HK-2 (cell line): ENCODE measurements around the gene PEAK1.
"Not testable (repeated sequence)": the region's sequence is repeated elsewhere in the genome, so short reads cannot be mapped to it uniquely, and the experiment has no call there.

Experiments used
- DNase-seq: peaks from one replicate; pipeline ENCODE4 v3.0.0-alpha.2; 2018; ENCODE audit not compliant: unreplicated experiment

The PEAK1 gene

DNA sequence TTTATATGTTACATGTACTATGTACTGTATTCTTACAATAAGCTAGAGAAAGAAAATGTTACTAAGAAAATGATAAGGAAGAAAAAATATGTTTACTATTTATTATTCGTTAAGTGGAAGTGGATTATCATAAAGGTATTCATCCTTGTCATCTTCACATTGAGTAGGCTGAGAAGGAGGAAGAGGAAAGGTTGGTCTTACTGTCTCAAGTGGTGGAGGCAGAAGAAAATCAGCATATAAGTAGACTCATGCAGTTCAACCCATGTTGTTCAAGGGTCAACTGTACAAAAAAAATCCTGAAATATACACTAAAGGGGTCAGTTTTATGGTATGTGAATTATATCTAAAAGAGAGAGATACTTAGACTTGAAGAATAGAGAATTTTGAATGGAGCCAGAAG, 6.5 kb upstream of the PEAK1 start:
- no peak for DNase-seq

DNA sequence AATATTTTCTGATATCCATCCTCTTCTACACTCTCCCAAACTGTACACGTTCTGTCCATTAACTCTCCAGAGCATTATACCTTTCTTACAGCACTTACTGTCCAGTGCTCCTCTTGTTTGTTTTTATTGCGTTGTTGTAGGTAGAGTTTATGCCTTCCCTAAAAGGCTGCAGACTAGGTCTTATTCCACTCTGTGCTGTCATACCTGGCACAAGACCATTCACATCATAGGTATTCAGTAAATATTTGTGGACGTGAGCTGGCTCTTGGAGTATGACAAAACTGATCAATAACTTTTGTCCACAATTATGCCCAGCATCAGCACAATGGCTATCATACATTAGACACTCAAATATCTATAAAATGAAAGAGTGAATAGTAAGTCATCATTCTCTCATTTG, 5.2 kb upstream of the PEAK1 start:
- no peak for DNase-seq

DNA sequence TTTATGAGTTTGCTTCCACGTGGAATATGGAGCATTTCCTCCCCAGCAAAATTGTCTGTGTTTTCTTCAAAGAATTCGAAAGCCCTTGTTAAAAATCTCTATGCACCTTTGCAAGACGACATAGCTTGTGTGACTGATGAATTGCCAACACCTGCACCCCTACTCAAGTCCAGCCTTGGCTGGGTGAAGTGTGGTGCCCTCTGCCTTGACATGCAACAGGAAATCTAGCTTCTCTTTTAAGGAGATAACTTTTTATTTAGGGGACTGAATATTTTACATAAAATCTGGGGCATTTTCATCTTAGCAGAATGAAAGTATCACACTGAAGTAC, 1.4 kb upstream of the PEAK1 start:
- no peak for DNase-seq

DNA sequence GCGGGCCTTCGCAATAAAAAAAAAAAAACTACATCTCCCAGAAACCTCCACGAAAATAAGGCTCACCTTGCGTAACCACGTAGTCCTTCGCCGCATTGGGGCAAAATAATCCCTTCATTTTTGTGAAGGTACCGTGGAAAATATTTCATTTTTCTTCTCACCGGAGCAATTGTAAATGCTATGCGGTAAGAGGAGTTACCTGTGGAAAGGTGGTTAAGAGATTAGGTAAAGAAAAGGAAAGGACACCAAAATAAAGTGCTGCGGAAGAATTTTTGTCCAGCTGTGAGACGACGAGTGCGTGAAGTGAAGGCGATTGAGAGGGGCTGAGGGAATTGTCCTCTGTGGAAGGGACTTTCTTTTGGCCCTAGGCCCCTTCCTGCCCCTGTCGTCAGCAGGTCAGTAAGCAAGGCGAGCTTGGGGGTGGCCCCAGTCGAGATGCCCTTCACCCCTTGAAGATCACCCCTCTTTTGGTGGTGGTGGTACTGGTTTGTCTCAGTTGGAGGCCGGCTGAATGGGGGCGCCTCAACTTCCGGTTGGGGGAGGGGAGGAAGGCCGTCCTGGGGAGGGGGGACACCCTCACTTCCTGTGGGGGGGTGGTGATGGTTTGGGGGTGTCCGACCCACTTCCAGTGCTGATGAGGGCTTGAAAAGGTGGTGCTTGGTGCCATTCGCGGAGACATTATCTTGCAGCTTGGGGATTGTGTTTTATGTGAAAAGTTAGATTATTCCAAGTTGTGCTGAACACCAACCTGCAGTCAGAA, 886 bp upstream of the PEAK1 start, which contains the start of gene HMG20A:
HMG20A (plus strand) TSS at position 279 of the 760 bp plus-strand sequence. CDS start 37,520 bp downstream, outside the sequence.
- DNase-seq = peak; percentile 38

DNA sequence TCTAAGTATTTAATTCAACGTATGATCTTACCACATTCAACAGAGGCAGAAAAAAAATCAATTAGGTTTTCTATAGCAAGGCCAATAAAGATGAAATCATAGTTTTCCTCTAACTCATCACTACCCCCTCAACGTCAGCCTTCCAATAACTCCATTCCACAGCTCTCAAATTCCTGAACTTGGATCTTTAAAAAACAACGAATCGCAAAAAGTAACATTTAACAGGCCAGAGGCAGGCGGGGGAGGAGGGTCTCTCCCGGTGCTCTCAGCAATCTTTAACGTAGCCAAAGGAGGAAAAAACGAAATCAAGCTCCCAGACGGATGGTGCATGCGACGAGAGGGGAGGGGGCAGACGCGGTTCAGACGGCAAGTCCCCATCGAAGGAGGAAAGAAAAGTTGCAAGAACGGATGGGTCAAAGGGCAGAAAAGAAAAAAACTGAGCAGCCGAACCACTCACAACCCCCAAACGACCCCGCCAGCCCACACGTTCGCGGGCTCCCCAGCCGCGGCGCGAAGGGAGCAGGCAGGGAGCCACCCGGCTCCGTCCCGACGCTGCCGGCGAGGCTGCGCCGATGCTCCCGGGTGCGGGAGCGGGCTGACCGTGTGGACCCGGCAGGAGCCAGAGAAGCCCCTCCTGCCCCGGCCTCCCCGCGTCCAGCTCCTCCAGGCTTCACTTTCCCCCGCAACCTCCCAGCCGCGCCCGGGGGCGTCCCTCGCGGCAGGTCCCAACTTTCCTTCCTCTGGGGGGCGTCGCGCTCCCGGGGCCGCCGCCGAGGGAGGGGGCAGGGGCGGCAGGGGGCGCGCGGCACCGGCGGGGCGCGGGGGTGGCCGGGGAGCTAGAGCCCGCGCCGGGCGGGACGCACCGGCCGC, 703 bp downstream of the PEAK1 start:
- DNase-seq = peak; percentile 29

DNA sequence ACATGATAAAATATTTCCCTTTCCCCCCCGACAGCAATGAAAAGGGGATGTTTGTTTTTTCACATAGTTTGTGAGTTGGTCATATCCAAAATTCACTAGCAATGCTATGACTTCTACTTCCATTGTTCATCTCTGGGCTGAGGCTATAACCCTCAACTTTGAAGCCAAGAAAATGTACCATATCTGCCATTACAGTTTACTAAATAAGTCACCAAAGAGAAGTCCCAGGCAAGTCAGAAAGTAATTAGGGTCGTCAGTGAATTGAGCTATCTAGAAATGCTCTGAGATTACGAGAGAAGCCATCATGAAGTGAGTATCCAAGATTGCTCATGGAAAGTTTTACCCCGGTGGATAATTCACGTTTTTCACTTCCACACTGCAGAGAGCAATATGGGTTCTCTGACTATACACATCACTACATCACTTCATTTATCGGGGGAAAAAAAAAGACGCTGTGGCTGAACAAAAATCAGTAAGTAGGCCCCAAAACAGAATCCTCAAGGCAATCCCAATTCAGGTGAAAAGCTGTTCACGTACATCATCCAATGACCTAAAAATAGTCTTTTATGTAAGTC, 1.4 kb downstream of the PEAK1 start:
- no peak for DNase-seq

DNA sequence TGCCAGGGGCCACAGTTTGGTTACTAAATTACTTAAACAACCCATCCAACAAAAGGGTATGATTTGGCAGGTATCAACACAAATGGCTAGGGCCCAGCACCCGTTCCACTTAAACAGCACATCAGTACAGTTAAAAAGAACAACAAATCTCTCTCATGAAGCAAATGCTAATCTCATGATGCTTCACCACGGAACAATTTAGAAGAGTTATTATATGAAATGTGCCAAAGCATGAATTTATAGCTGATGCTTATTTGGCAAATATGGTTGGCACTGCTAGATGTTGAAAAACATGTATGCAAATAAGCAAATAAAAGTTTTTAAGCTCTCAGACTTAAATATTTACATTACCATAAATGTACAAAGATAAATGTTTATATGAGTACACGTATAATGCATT, 2.3 kb downstream of the PEAK1 start:
- no peak for DNase-seq

DNA sequence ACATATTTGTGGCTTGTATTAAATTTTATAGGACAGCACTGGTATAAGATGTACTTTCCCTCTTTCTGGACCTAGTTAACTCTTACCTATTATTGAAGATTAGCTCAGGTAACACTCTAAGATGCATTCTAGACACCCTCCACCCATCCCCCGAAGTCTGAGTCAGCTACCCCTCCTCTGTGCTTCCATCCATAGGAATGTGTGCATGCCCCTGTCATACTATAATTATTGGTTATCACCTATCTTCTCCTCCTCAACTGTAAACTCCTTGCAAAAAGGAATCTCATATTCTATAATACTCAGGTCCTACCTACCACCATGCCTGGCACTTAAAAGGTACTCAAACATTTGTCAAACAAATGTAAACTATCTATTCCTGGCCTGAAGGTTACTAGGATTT, 3.0 kb downstream of the PEAK1 start:
- DNase-seq = no peak

DNA sequence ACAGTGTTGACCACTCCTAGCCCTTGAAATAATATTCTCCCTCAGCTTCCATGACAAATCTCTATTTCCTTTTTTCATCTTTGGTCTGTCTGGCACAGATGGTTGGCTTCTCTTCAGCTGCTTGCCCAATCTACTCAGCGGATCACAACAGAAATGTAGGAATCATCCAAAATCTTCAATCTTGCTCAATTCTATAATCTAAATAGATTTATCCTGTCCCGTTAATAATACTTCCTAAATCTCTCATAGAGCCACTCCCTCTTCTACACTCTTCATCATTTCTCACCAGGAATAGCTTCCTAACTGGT, 3.8 kb downstream of the PEAK1 start:
- no peak for DNase-seq

DNA sequence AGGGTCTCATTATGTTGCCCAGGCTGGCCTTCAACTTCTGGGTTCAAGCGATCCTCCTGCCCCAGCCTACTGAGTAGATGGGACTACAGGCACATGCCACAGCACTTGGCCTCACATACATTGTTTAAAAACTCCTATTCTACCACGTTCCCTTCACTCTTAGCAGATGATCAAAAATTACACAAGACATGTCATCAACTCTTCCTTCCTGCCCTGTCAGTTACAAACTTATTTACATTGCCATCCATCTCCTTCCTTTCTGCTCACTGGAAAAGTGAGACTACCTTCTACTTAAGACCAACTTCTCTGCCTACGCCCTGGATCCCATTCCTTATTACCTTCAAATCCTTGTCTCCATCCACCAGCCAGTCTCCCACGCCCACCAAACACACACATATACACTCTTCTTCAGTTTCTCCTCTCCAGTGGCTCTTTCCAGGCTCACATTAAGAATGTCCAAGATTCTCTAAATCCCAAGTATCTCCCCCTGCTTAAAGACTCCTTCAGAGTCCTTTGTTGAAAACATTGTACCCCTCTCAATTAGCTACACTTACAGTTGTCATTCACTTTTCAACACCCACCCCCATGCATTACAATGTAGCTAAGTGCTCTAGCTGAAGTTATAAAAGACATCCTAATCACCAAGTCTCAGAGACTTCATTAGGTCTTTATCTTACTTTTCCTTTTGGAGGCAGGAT, 4.3 kb downstream of the PEAK1 start:
- DNase-seq = no peak

DNA sequence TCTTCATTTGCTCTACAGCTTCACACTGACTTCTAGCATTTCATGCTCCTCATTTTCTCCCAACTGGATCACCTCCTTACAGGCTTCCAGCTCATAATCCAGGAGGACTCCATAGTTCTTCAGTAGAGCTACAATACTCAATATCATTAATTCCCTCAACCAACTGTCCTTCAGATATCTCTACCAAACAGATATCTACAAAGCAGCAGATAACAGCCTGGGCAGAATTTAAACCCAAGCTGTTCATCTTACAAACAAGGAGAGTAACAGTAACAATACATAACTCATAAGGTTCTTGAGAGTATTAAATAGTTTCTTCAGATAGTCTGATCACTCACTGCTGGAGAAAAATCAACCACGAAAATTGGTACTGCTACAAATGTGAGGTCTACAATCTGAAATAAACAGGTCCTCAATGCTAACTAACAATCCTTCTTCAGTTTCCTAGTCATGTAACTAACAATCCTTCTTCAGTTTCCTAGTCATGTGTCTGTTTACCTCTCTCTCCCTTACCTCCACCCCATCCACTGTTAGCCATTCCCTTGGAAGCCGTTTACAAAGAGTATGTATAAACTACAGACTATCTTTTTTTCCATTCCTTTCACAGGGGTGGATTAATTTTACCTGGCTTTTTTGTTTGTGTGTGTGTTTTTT, 5.0 kb downstream of the PEAK1 start:
- DNase-seq = no peak

DNA sequence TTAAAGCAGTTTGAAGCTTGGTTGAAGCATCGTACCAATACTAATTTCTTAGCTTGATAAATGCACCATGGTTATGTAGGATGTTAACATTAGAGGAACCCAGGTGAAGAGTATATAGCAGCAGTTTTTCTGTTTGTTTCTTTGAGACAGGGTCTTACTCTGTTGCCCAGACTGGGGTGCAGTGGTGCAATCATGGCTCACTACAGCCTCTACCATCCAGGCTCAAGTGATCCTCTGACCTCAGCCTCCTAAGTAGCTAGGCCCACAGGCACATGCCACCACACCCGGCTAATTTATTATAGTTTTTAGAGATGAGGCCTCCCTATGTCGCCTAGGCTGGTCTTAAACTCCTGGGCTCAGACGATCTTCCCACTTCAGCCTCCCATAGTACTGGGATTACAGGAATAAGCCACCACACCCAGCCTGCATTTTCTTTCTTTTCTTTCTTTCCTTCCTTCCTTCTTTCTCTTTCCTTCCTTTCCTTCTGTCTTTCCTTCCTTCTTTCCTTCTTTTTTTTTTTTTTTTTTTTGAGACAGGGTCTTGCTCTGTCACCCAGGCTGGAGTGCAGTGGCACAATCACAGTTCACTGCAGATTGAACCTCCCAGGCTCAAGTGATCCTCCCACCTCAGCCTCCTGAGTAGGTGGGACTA, 6.1 kb downstream of the PEAK1 start:
- no peak for DNase-seq

DNA sequence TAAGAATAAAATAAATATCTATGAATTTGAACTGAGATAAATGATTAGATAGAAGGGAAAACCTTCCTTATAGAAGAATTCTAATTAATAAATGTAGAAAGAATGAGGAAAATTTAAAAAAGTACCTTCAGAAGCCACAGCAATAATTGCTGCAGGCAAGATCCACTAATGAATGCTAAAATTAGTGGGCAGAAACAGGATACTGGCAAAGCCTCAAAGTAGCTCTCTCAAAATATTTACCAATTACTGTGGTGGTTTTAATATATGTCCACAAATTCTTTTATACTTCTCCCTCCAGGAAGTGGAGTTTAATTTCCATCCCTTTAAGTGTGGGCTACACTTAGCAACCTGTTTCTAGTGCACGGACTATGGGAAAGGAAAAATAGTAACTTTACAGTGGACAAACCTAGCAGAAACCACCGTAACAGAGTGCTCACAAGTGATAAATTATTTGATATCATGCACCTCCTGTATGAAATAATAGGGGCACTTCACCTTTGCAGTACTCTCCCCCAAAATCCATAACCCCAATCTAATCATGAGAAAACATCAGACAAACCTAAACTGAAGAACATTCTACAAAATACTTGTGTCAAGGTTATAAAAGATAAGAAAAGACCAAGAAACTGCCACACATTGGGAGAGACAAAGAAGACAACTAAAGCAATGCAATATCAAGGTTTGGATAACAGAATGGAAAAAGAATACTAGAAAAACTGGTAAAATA, 6.8 kb downstream of the PEAK1 start:
- DNase-seq = no peak

DNA sequence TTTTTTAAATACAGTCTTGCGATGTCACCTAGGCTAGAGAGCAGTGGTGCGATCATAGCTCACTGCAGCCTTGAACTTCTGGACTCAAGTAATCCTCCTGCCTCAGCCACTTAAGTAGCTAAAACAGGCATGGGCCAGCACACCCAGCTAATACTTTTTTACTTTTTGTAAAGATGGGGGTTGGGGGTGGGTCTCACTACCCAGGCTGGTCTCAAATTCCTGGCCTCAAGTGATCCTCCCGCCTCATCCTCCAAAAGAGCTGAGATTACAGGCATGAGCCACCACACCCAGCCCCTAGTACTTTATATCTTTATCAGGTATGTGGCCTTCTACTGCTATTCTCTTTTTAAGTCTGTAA, 8.3 kb downstream of the PEAK1 start:
- DNase-seq = no peak

DNA sequence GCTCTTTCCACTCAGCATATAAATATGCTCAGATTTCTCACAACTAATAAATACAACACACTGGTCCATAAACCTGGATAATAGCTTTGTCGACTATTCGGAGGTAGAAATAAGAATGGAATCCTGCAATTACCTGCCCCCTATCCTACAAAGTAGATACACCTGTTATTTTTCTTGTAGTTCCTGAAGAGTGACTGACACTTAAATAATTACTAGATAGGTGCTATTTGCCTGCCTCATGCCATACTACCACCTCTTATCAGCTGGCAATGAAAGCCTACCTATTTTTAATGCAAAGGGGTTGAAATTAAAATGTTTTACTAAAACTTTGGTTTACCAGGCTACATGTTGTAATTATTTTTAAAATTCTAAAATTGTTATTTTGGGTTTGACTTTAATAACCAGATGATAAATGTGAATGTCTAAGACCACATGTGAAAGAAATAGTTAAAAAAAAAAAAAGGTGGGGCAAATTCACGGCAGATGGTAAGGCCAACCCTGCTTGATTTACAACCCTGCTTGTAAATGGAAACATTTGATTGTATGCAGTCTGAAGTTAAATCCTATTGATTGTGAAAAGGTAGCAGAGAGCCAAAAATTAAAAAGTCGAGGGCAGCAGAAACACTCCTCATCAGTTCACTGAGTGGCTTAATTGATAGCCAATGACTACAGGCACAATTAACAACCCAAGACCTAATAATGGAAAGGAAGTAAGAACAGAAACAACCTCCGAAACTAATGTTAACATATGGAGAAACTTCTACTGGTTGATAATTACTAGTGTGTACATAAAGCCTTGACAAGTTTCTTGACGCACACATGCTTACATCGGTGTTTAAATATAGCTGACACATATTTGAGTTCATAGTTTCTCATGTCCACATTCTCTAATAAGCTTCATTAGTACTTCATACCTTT, 8.9 kb downstream of the PEAK1 start:
- no peak for DNase-seq

DNA sequence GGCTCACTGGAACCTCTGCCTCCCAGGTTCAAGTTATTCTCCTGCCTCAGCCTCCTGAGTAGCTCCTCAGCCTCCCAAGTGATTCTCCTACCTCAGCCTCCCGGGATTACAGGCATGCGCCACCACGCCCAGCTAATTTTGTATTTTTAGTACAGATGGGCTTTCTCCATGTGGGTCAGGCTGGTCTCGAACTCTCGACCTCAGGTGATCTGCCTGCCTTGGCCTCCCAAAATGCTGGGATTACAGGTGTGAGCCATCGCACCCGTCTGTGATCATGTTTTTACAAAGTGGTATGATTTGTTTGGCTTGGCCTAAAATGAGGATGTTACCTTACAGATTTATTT, 9.8 kb downstream of the PEAK1 start:
- not testable (repeated sequence) for DNase-seq

DNA sequence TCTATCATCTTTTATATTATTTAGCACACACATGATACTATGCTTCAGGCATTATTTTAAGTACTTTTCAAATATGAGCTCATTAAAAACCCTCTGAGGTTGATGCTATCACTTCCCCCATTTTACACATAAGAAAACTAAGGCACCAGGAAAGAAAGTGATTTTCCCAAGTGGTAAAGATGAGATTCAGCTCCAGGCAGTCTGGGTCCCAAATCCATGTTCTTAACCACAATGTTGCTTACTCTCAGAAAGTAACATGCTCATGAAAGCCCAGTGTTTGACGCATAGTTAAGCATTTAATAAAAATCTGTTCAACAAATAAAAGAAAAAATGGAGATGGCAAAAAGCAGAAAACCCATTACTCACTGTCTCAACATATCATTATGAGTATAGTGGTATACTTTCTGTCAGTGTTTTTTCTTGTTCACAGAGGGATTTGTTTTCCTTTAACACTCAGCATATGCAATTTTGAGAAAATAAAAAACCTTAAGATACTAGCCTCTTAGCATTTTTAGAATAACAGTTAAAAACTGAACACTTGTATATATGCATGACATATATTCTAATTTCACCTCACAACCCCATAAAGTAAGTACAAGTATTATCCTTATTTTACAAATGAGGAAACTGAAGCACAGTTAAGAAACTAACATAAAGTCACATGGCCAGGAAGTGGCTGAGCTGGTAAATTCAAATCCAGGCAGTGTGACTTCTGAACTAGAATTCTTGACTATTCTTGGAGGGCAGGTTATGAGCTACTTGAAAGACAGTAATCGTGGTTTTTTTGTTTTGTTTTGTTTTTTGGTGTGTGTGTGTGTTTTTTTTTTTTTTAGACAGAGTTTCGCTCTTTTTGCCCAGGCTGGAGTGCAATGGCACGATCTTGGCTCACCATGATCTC, 10.4 kb downstream of the PEAK1 start:
- no peak for DNase-seq

DNA sequence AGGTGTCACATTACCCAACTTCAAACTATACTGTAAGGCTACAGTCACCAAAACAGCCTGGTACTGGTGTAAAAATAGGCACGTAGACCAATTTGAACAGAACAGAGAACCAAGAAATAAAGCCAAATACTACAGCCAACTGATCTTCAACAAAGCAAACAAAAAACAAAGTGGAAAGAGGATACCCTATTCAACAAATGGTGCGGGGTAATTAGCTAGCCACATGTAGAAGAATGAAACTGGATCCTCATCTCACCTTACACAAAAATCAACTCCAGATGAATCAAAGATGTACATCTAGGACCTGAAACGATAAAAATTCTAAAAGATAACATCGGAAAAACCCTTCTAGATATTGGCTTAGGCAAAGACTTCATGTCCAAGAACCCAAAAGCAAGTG, 13.1 kb downstream of the PEAK1 start:
- no peak for DNase-seq
